ENCODE data around the gene HACD1.
"Not testable (repeated sequence)": the region's sequence is repeated elsewhere in the genome, so short reads cannot be mapped to it uniquely, and the experiment has no call there.

GRCh38 chr10:17632590-17632989 lies 15.4 kb upstream of the HACD1 start:
- TF ChIP-seq, protein P1, sequence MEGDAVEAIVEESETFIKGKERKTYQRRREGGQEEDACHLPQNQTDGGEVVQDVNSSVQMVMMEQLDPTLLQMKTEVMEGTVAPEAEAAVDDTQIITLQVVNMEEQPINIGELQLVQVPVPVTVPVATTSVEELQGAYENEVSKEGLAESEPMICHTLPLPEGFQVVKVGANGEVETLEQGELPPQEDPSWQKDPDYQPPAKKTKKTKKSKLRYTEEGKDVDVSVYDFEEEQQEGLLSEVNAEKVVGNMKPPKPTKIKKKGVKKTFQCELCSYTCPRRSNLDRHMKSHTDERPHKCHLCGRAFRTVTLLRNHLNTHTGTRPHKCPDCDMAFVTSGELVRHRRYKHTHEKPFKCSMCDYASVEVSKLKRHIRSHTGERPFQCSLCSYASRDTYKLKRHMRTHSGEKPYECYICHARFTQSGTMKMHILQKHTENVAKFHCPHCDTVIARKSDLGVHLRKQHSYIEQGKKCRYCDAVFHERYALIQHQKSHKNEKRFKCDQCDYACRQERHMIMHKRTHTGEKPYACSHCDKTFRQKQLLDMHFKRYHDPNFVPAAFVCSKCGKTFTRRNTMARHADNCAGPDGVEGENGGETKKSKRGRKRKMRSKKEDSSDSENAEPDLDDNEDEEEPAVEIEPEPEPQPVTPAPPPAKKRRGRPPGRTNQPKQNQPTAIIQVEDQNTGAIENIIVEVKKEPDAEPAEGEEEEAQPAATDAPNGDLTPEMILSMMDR (IDR thresholded peaks at IDR 0.05; ENCODE audit: insufficient read depth, low read length, poor library complexity, severe bottlenecking): not testable (repeated sequence)
- not testable (repeated sequence) for TF ChIP-seq EZH2phosphoT487 (conservative IDR thresholded peaks at IDR 0.05; ENCODE audit: low read length)

Measured in SU-DHL-6 (cell line).